Sigmoid colon (tissue), 7 donors: ENCODE results near the gene MRS2. TPM values are rescaled to one million over a fixed set of nuclear protein-coding genes. Genes with fewer than 3 reads are reported as not detected.
"Not testable (repeated sequence)": the region's sequence is repeated elsewhere in the genome, so short reads cannot be mapped to it uniquely, and the experiment has no call there.

Source experiments
- DNase-seq: peaks from one replicate; pipeline ENCODE4 v3.0.0-alpha.2; 2019
- H3K27ac ChIP-seq, 4 donors: fragments of 200-600 bp; sonication (generic); one replicate each; pipeline ENCODE4 v1.5.1; 2016 to 2019; ENCODE audit warnings: mild to moderate bottlenecking in 1 of 4
- H3K27me3 ChIP-seq, 3 donors: fragments of 200-600 bp; sonication (generic); one replicate each; pipeline ENCODE4 v1.5.1; 2019; ENCODE audit warnings: mild to moderate bottlenecking in 1 of 3
- H3K36me3 ChIP-seq, 4 donors: fragments of 200-600 bp; sonication (generic); one replicate each; pipeline ENCODE4 v1.5.1; 2016 to 2019
- H3K4me1 ChIP-seq, 4 donors: fragments of 200-600 bp; sonication (generic); one replicate each; pipeline ENCODE4 v1.5.1; 2017 to 2019
- H3K4me3 ChIP-seq, 4 donors: fragments of 200-600 bp; sonication (generic); one replicate each; pipeline ENCODE4 v1.5.1; 2017 to 2019; ENCODE audit warnings: mild to moderate bottlenecking in 2 of 4, moderate library complexity in 1 of 4
- H3K9me3 ChIP-seq, 4 donors: fragments of 200-600 bp in 3 of 4; sonication (generic) in 3 of 4; one replicate each; pipeline versions ENCODE4 v1.5.1 to v1.6.1; 2013 to 2019
- EP300 ChIP-seq, 4 donors: sonication (generic); formaldehyde crosslinking; IDR thresholded peaks; one replicate each; pipeline ENCODE4 v1.6.1; 2017; ENCODE audit warnings: antibody characterized with exemption in 4 of 4
- POLR2A ChIP-seq, 2 donors: fragments of 450-650 bp; IDR thresholded peaks; one replicate each; pipeline ENCODE4 v1.6.1; 2016; ENCODE audit warnings: antibody characterized with exemption in 2 of 2, mild to moderate bottlenecking in 2 of 2, moderate library complexity in 2 of 2
- POLR2AphosphoS5 ChIP-seq, 4 donors: sonication (generic); formaldehyde crosslinking; IDR thresholded peaks; one replicate each; pipeline ENCODE4 v1.6.1; 2017; ENCODE audit warnings: antibody characterized with exemption in 4 of 4
- WGBS, 2 donors: extraction: QIAGEN DNeasy Blood & Tissue Kit; methylation state at CpG; one replicate each; pipeline ENCODE4 v1.1.7; 2013; 5-methylcytosine and 5-hydroxymethylcytosine counted together
- intact Hi-C: fragments of 100-400 bp; cut with DNase I; formaldehyde crosslinking; loops from one replicate; pipeline ENCODE4 v1.15.1; 2023
- polyA plus RNA-seq, 3 donors: library from polyadenylated mRNA; stranded (reverse); fragments of 200-250 nt; gene quantifications; one replicate each; pipeline ENCODE4 v1.2.3, GENCODE V29; 2013
- total RNA-seq, 4 donors: library from RNA; depleted of rRNA; stranded (reverse); fragments of >200 nt; gene quantifications; one replicate each; pipeline ENCODE4 v1.1.0, GENCODE V29; 2016
- TF ChIP-seq, protein P1 (sequence below), 4 experiments: fragments of 450-650 bp in 3 of 4; fragments of 200-600 bp in 1 of 4; IDR thresholded peaks; one replicate each; pipeline ENCODE4 v1.5.1; 2016 to 2019; ENCODE audit warnings: antibody characterized with exemption in 4 of 4, mild to moderate bottlenecking in 3 of 4, moderate library complexity in 2 of 4
- donor health status: healthy with polysubstance abuse.
- donor health status: Bipolar disorder and iron deficiency.
- donor health status: healthy.

The MRS2 gene
- total and polyA plus RNA-seq, 7 donors = 9.0 to 33.5 (median 21.4) TPM

DNA sequence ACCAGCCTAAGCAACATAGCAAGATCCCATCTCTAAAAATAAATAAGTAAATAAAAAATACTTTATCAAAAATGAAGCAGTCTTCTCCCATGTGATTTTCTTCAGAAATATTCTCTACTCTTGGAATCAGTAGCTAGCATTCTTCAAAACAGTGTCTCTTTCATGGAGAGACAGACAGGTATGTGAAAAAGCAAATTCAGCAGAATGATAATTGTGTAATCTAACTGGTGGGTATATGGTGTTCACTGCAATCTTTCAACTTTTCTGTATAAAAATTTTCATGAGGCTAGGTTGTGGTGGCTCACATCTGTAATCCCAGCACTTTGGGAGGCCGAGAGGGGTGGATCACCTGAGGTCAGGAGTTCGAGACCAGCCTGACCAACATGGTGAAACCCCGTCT lies 7.9 kb downstream of the MRS2 start:
- Histone ChIP-seq H3K27me3 (no peaks in the 10 kb centered on the region), H3K36me3 (peaks cover 0 to 86% (median 23%) of the 10 kb centered on the region in 4 donors), H3K9me3 (no peaks in the 10 kb centered on the region), H3K27ac (no peak overlapping the region), H3K4me1 (no peaks in the 10 kb centered on the region), H3K4me3 (no peak overlapping the region)
- 98 to 99% methylated on average over 3 of the region's 3 CpGs for WGBS, 2 donors
- intact Hi-C loops = no loop called here
- DNase-seq = no peak
- TF ChIP-seq, protein P1, sequence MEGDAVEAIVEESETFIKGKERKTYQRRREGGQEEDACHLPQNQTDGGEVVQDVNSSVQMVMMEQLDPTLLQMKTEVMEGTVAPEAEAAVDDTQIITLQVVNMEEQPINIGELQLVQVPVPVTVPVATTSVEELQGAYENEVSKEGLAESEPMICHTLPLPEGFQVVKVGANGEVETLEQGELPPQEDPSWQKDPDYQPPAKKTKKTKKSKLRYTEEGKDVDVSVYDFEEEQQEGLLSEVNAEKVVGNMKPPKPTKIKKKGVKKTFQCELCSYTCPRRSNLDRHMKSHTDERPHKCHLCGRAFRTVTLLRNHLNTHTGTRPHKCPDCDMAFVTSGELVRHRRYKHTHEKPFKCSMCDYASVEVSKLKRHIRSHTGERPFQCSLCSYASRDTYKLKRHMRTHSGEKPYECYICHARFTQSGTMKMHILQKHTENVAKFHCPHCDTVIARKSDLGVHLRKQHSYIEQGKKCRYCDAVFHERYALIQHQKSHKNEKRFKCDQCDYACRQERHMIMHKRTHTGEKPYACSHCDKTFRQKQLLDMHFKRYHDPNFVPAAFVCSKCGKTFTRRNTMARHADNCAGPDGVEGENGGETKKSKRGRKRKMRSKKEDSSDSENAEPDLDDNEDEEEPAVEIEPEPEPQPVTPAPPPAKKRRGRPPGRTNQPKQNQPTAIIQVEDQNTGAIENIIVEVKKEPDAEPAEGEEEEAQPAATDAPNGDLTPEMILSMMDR (IDR thresholded peaks at IDR 0.05) = no peak
- TF ChIP-seq POLR2A (IDR thresholded peaks at IDR 0.05) (no peak), EP300 (IDR thresholded peaks at IDR 0.05) (no peak), POLR2AphosphoS5 (IDR thresholded peaks at IDR 0.05) (no peak)

DNA sequence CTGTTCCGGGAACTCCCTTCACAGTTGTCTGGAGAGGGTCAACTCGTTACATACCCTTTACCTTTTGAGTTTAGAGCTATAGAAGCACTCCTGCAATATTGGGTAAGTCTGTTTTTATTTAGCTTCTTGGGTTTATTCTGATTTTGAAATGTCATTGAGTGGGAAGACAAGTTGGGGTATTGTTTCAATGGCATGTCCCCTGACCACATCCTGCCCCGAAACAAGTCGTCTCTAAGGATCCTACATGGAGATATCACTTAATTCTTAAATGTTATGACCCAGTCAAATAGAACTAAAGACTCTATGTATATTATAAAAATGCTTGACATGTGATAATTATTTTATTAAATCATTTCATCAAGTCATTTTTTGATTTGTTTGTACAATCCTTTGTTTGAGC lies 9.6 kb downstream of the MRS2 start:
- Histone ChIP-seq H3K9me3 (no peaks in the 10 kb centered on the region), H3K27me3 (no peaks in the 10 kb centered on the region), H3K36me3 (peaks cover 0 to 88% (median 37%) of the 10 kb centered on the region in 4 donors), H3K4me3 (no peak overlapping the region), H3K4me1 (no peaks in the 10 kb centered on the region), H3K27ac (no peak overlapping the region)
- TF ChIP-seq POLR2A (IDR thresholded peaks at IDR 0.05) = no peak
- no peak for TF ChIP-seq EP300 (IDR thresholded peaks at IDR 0.05)
- TF ChIP-seq, protein P1 (IDR thresholded peaks at IDR 0.05) = no peak
- no peak for TF ChIP-seq POLR2AphosphoS5 (IDR thresholded peaks at IDR 0.05)
- intact Hi-C loops = no loop called here
- DNase-seq = no peak
- WGBS, 2 donors = 91 to 95% methylated on average over 4 of the region's 4 CpGs

DNA sequence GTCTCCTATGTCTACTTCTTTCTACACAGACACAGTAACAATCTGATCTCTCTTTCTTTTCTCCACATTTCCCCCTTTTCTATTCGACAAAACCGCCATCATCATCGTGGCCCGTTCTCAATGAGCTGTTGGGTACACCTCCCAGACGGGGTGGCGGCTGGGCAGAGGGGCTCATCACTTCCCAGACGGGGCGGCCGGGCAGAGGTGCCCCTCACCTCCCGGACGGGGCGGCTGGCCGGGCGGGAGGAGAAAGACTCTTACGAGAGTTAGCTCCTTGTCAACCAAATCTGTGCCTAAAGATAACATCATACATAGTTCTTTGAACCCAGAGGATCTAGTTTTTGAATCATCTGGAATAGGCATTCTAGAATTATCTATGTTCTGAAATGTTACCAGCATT lies 11.8 kb downstream of the MRS2 start:
- H3K4me1 ChIP-seq, H3K9me3 ChIP-seq, H3K27ac ChIP-seq, H3K27me3 ChIP-seq, DNase-seq, H3K4me3 ChIP-seq, intact Hi-C loops: not testable (repeated sequence)
- WGBS, 2 donors = 96 to 98% methylated on average over 15 of the region's 15 CpGs
- H3K36me3 ChIP-seq = peaks cover 0 to 91% (median 46%) of the 10 kb centered on the region in 4 donors

DNA sequence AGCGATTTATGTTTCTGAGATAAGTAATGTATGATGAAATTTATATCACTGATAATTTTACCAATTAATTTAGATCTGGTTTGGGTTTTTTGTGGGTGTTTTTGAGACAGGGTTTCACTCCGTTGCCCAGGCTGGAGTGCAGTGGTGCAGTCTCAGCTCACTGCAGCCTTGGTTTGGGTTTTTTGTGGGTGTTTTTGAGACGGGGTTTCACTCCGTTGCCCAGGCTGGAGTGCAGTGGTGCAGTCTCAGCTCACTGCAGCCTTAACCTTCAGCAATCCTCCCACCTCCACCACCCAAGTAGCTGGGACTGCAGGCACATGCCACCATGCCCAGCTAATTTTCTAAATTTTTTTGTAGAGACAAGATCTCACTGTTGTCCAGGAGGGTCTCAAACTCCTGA lies 13.0 kb downstream of the MRS2 start:
- H3K9me3 ChIP-seq = no peaks in the 10 kb centered on the region
- no peaks in the 10 kb centered on the region for H3K27me3 ChIP-seq
- intact Hi-C loops = no loop called here
- no peak overlapping the region for H3K27ac ChIP-seq
- TF ChIP-seq, protein P1 (IDR thresholded peaks at IDR 0.05) = no peak
- TF ChIP-seq POLR2AphosphoS5 (IDR thresholded peaks at IDR 0.05) (no peak), POLR2A (IDR thresholded peaks at IDR 0.05) (no peak), EP300 (IDR thresholded peaks at IDR 0.05) (no peak)
- peaks cover 6 to 91% (median 56%) of the 10 kb centered on the region in 4 donors for H3K36me3 ChIP-seq
- no peaks in the 10 kb centered on the region for H3K4me1 ChIP-seq
- no peak overlapping the region for H3K4me3 ChIP-seq
- WGBS, 2 donors = 87 to 93% methylated on average over 4 of the region's 4 CpGs
- DNase-seq = no peak

DNA sequence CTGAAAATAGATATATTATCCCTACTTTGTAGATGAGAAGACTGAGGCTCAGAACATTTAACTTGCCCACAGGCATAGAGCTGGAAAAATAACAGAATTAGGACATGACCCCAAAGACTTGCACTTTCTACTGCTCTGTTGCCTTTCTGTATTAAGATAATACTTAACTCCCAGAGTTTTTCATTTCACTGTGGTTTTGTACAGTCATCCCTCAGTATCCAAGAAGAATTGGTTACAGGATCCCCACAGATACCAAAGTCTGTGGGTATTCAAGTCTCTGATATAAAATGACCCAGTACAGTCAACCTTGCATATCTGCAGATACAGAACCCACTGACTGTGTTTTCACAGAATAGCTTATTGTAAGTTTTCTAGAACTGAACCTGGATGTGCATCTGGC lies 16.8 kb downstream of the MRS2 start:
- no peak overlapping the region for H3K4me3 ChIP-seq
- intact Hi-C loops = no loop called here
- no peaks in the 10 kb centered on the region for H3K4me1 ChIP-seq
- peaks cover 6 to 100% (median 64%) of the 10 kb centered on the region in 4 donors for H3K36me3 ChIP-seq
- no peaks in the 10 kb centered on the region for H3K9me3 ChIP-seq
- DNase-seq = no peak
- no peak for TF ChIP-seq EP300 (IDR thresholded peaks at IDR 0.05)
- no peak for TF ChIP-seq POLR2A (IDR thresholded peaks at IDR 0.05)
- no peaks in the 10 kb centered on the region for H3K27me3 ChIP-seq
- no peak overlapping the region for H3K27ac ChIP-seq

DNA sequence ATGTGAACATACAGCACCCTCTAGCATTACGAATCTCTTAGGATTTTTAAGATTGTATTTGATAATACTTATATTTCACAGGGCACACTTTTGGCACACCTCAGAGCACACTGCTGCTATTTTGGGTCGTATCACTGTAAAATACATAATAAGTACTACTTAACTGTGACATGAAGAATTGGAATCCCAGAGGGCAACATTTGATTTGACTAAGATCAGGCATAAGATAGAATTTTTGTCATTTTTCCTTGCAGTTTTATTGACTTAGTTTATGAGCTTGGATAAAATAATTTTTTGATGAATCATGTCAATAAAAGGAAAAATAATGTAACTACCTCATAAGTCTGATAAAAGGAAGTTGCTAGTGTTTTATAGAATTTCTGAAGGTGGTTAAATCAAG lies 22.4 kb downstream of the MRS2 start:
- Histone ChIP-seq H3K27me3 (no peaks in the 10 kb centered on the region), H3K27ac (no peak overlapping the region), H3K36me3 (peaks cover under 1 to 68% (median 28%) of the 10 kb centered on the region in 4 donors), H3K4me3 (no peak overlapping the region), H3K9me3 (no peaks in the 10 kb centered on the region), H3K4me1 (peaks cover 0 to 5% (median 0%) of the 10 kb centered on the region in 4 donors)
- WGBS, 2 donors = 85 to 93% methylated on average over 2 of the region's 2 CpGs
- DNase-seq = no peak
- no peak for TF ChIP-seq POLR2AphosphoS5 (IDR thresholded peaks at IDR 0.05)
- TF ChIP-seq, protein P1 (IDR thresholded peaks at IDR 0.05) = no peak
- intact Hi-C loops = no loop called here
